ENCODE results near the gene ITGB5.
"Not testable (repeated sequence)": the region's sequence is repeated elsewhere in the genome, so short reads cannot be mapped to it uniquely, and the experiment has no call there.

Gene ITGB5

GRCh38 chr3:124770336-124771082 lies 116.7 kb downstream of the ITGB5 start:
- no peak for DNase-seq (ENCODE audit: low read depth)

GRCh38 chr3:124769462-124769861 lies 117.7 kb downstream of the ITGB5 start:
- DNase-seq (ENCODE audit: low read depth): no peak

GRCh38 chr3:124768812-124769211 lies 118.4 kb downstream of the ITGB5 start:
- DNase-seq (ENCODE audit: low read depth): no peak

- DNase-seq (ENCODE audit: low read depth): no peak
Observed at GRCh38 chr3:124767691-124768090, 119.5 kb downstream of the ITGB5 start.

GRCh38 chr3:124767264-124767663 lies 119.9 kb downstream of the ITGB5 start:
- DNase-seq (ENCODE audit: low read depth): no peak

GRCh38 chr3:124766113-124767095 lies 120.8 kb downstream of the ITGB5 start:
- DNase-seq (ENCODE audit: low read depth): no peak

- no peak for DNase-seq (ENCODE audit: low read depth)
Observed at GRCh38 chr3:124765197-124765840, 121.8 kb downstream of the ITGB5 start.

GRCh38 chr3:124764746-124765145 lies 122.4 kb downstream of the ITGB5 start:
- no peak for DNase-seq (ENCODE audit: low read depth)

- DNase-seq (ENCODE audit: low read depth): no peak
Observed at GRCh38 chr3:124763644-124764358, 123.4 kb downstream of the ITGB5 start.

GRCh38 chr3:124763206-124763605 lies 124.0 kb downstream of the ITGB5 start:
- no peak for DNase-seq (ENCODE audit: low read depth)

GRCh38 chr3:124762661-124763011 lies 124.5 kb downstream of the ITGB5 start:
- DNase-seq (ENCODE audit: low read depth): no peak

GRCh38 chr3:124761935-124762660 lies 125.1 kb downstream of the ITGB5 start:
- no peak for DNase-seq (ENCODE audit: low read depth)

GRCh38 chr3:124761250-124761796 lies 125.8 kb downstream of the ITGB5 start:
- DNase-seq (ENCODE audit: low read depth): peak; percentile 77

GRCh38 chr3:124760601-124761000 lies 126.6 kb downstream of the ITGB5 start:
- DNase-seq (ENCODE audit: low read depth): no peak

- DNase-seq (ENCODE audit: low read depth): no peak
Observed at GRCh38 chr3:124759666-124760401, 127.3 kb downstream of the ITGB5 start.

- DNase-seq (ENCODE audit: low read depth): no peak
Observed at GRCh38 chr3:124758851-124759635, 128.1 kb downstream of the ITGB5 start.

GRCh38 chr3:124757926-124758325 lies 129.2 kb downstream of the ITGB5 start:
- DNase-seq (ENCODE audit: low read depth): not testable (repeated sequence)

- no peak for DNase-seq (ENCODE audit: low read depth)
Observed at GRCh38 chr3:124752051-124752450, 135.1 kb downstream of the ITGB5 start.

- DNase-seq (ENCODE audit: low read depth): no peak
Observed at GRCh38 chr3:124751501-124751900, 135.7 kb downstream of the ITGB5 start.
